HL-60 (cell line): ENCODE data around the gene PLBD2.

Experiments used
- DNase-seq, 2 experiments: peaks; one replicate each; pipeline ENCODE4 v3.0.0-alpha.2; 2010 to 2020; ENCODE audit warnings: low read depth in 1 of 2, low spot score in 1 of 2
- H3K27ac ChIP-seq: fragments of 250-450 bp; sonication (Bioruptor Pico); replicated peaks from 2 replicates; pipeline ENCODE4 v1.5.1; 2020; ENCODE audit warnings: mild to moderate bottlenecking, moderate library complexity
- H3K27me3 ChIP-seq: fragments of 250-450 bp; sonication (Bioruptor Pico); 2 replicates; pipeline ENCODE4 v1.5.1; 2021; ENCODE audit warnings: mild to moderate bottlenecking, moderate library complexity; ENCODE audit not compliant: insufficient read depth, poor library complexity, severe bottlenecking
- H3K4me3 ChIP-seq: replicated peaks from 2 replicates; pipeline ENCODE4 v1.5.1; 2011; ENCODE audit warnings: mild to moderate bottlenecking, control low read depth, low read length; ENCODE audit not compliant: insufficient read depth
- GABPA ChIP-seq: IDR thresholded peaks from 2 replicates; pipeline ENCODE4 v1.6.1; 2012; ENCODE audit warnings: low read depth
- POLR2AphosphoS5 ChIP-seq: IDR thresholded peaks from 2 replicates; pipeline ENCODE4 v1.6.1; 2012; ENCODE audit warnings: low read depth
- SPI1 ChIP-seq: IDR thresholded peaks from 2 replicates; pipeline ENCODE4 v1.6.1; 2012; ENCODE audit warnings: low read depth, mild to moderate bottlenecking, borderline replicate concordance
- TF ChIP-seq, protein P1 (sequence below): IDR thresholded peaks from 2 replicates; pipeline ENCODE4 v1.6.1; 2012; ENCODE audit warnings: low read depth; ENCODE audit not compliant: insufficient replicate concordance
- TF ChIP-seq, protein P2 (sequence below): IDR thresholded peaks from one replicate; pipeline ENCODE4 v1.5.1; 2011; ENCODE audit warnings: low read length, control low read depth, inconsistent platforms; ENCODE audit not compliant: insufficient read depth

Gene PLBD2

DNA sequence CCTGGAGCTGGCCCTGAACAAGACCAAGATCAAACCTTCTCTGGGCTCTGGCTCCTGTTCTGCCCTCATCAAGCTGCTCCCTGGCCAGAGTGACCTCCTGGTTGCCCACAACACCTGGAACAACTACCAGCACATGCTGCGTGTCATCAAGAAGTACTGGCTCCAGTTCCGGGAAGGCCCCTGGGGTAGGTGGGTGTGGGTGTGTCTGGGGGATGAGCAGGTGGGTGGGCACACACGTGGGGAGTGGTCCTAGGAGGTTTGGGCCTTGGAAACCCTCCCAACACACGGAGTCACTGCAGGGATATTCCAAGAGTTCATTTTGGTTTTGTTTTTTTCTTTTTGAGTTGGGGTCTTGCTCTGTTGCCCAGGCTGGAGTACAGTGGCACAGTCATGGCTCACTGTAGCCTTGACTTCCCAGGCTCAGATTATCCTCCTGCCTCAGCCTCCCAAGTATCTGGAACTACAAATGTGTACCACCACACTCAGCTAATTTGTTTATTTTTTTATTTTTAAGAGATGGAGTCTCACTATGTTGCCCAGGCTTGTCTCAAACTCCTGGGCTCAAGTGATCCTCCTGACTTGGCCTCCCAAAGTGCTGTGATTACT is 16.5 kb downstream of the PLBD2 start:
- H3K4me3 ChIP-seq: no peak overlapping the region
- H3K27me3 ChIP-seq: no peaks in the 10 kb centered on the region
- TF ChIP-seq GABPA: no peak
- TF ChIP-seq SPI1: no peak
- no peak for TF ChIP-seq POLR2AphosphoS5
- no peak overlapping the region for H3K27ac ChIP-seq
- DNase-seq: no peak

DNA sequence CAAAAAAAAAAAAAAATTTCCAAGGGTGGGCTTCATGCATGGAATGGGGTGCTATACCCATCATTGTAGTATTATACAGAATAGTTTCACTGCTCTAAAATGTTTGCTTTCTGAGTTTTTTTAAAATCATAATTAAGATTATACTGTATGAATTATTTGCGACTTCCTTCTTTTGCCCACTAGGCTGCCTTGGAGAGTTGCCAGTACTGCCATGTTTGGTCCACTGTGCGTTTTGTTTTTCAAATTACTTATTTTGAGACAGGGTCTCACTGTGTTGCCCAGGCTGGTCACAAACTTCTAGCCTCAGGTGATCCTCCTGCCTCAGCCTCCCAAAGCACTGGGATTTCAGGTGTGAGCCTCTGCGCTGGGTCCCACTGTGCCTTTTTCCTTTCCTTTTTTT is 19.9 kb downstream of the PLBD2 start:
- Histone ChIP-seq H3K27me3 (no peaks in the 10 kb centered on the region), H3K27ac (no peak overlapping the region), H3K4me3 (no peak overlapping the region)
- TF ChIP-seq GABPA (no peak), SPI1 (no peak), POLR2AphosphoS5 (no peak)
- TF ChIP-seq, protein P1, sequence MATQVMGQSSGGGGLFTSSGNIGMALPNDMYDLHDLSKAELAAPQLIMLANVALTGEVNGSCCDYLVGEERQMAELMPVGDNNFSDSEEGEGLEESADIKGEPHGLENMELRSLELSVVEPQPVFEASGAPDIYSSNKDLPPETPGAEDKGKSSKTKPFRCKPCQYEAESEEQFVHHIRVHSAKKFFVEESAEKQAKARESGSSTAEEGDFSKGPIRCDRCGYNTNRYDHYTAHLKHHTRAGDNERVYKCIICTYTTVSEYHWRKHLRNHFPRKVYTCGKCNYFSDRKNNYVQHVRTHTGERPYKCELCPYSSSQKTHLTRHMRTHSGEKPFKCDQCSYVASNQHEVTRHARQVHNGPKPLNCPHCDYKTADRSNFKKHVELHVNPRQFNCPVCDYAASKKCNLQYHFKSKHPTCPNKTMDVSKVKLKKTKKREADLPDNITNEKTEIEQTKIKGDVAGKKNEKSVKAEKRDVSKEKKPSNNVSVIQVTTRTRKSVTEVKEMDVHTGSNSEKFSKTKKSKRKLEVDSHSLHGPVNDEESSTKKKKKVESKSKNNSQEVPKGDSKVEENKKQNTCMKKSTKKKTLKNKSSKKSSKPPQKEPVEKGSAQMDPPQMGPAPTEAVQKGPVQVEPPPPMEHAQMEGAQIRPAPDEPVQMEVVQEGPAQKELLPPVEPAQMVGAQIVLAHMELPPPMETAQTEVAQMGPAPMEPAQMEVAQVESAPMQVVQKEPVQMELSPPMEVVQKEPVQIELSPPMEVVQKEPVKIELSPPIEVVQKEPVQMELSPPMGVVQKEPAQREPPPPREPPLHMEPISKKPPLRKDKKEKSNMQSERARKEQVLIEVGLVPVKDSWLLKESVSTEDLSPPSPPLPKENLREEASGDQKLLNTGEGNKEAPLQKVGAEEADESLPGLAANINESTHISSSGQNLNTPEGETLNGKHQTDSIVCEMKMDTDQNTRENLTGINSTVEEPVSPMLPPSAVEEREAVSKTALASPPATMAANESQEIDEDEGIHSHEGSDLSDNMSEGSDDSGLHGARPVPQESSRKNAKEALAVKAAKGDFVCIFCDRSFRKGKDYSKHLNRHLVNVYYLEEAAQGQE: no peak
- TF ChIP-seq, protein P2, sequence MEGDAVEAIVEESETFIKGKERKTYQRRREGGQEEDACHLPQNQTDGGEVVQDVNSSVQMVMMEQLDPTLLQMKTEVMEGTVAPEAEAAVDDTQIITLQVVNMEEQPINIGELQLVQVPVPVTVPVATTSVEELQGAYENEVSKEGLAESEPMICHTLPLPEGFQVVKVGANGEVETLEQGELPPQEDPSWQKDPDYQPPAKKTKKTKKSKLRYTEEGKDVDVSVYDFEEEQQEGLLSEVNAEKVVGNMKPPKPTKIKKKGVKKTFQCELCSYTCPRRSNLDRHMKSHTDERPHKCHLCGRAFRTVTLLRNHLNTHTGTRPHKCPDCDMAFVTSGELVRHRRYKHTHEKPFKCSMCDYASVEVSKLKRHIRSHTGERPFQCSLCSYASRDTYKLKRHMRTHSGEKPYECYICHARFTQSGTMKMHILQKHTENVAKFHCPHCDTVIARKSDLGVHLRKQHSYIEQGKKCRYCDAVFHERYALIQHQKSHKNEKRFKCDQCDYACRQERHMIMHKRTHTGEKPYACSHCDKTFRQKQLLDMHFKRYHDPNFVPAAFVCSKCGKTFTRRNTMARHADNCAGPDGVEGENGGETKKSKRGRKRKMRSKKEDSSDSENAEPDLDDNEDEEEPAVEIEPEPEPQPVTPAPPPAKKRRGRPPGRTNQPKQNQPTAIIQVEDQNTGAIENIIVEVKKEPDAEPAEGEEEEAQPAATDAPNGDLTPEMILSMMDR: no peak
- DNase-seq: no peak

DNA sequence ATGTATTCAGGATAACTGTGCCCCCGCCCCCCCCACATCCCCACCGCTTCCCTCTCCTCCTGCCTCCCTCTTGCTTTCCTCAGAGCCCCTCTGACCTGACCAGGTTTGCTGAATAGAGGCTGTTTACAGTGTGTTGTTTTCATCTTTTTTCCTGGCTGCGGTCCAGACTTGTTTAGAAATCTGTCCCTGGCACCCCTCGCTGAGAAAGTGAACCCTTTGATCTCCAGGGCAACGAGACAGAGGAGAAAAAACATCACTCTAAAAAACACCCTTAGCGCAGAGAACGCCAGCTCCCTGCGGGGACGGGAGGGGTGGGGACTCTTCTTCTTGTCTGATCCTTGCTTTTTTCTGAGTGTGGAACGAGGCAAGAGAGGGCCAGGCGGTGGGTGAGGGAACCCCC is 22.8 kb downstream of the PLBD2 start:
- Histone ChIP-seq H3K27ac (no peak overlapping the region), H3K4me3 (no peak overlapping the region), H3K27me3 (no peaks in the 10 kb centered on the region)
- DNase-seq: no peak
- TF ChIP-seq, protein P1: no peak
- TF ChIP-seq POLR2AphosphoS5 (no peak), GABPA (no peak), SPI1 (no peak)
- TF ChIP-seq, protein P2: no peak

DNA sequence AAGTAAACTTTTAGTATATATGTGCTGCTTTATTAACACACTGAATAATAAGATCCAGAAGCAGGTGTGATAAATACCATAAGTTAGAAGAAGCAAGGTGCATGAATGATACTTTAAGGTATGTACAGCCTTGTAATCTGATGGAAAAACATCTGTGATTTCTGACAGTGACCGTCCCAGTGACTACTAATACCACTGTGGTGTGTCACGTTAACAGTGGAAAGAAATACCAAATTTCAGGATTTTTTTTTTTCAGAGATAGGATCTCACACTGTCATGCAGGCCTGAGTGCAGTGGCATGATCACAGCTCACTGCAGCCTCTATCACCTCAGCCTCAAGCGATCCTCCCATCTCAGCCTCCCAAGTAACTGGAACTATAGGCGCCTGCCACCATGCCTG is 23.8 kb downstream of the PLBD2 start:
- no peaks in the 10 kb centered on the region for H3K27me3 ChIP-seq
- no peak overlapping the region for H3K4me3 ChIP-seq
- TF ChIP-seq, protein P1: no peak
- TF ChIP-seq, protein P2: no peak
- TF ChIP-seq SPI1: no peak
- TF ChIP-seq GABPA: no peak
- no peak for TF ChIP-seq POLR2AphosphoS5
- no peak overlapping the region for H3K27ac ChIP-seq
- no peak for DNase-seq
